Right forelimb (tissue), 1 donor: Measurements from ENCODE around the gene PCSK1N.

Experiments used
- DNase-seq: peaks from one replicate; pipeline ENCODE4 v3.0.0-alpha.2; 2018

PCSK1N gene

DNA sequence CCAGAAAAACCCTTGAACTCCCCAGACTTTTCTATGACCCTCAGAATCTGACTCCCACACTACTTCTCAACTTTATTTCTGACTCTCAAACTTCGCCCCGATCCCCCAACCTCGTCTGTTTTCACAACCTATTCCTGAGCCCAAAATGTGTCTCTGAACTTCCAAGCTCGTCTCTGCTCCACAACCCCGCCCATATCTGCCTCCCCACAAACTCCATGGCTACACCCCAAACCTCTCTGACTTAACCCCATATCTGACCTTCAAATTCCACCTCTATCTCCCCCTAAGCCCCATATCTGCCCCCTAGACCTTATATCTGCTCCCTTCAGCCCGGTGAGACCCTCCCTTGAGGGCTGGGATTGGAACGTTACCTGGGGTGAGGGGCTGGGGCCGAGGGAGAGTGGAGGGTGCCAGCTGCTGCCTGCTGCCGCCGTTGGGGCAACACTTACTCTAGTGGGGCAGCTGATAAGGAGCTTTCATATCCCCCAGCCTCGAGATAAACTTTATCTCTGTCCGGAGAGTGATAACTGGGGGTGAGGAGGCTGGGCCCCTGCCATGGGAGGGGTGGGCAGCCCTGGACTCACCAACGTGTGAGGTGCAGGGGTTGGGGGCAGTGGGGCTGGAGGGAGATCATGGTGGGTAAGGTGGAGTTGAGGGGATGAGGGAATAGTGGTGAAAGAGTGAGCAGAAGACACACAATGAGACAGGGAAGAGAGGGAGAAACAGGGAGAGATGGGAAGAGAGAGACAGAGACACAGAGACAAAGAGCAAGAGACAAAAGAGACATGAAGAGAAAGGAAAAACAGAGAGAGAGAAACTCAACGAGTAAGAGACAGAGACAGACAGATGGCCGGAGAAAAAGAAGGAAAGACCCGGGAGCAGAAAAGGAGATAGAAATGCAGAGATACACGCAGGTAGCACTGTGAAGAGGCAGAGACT, 47.6 kb downstream of the PCSK1N start:
- no peak for DNase-seq

DNA sequence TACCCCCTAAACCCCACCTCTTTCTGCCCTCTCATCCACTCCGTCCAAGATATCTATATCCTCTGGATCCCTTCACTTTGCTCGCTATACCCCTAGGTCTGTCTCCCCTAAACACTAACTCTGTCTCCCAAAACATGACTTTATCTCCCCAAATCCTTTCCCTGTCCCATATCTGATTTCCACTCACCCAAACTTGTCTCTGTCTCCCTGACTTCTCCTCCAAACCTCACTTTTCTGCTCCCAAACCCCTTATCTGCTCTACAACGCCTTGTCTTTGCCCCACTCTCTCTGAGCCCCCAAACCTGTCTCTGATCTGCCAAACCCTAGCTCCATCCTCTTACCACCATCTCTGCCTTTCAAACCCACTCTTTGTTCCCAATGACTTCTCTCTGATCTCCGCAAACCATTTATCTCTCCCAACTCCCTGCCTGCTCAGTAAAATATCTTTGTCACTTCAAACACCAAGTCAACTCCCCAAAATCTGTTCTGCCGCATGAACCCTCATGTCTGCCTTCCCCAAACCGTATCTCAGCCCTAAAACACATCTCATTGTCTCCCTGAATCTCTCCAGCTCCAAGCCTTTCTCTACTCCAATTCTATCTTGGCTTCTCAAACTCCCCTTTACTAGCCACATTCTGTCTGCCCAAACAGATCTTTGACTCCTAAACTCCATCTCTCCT, 48.4 kb downstream of the PCSK1N start:
- no peak for DNase-seq

DNA sequence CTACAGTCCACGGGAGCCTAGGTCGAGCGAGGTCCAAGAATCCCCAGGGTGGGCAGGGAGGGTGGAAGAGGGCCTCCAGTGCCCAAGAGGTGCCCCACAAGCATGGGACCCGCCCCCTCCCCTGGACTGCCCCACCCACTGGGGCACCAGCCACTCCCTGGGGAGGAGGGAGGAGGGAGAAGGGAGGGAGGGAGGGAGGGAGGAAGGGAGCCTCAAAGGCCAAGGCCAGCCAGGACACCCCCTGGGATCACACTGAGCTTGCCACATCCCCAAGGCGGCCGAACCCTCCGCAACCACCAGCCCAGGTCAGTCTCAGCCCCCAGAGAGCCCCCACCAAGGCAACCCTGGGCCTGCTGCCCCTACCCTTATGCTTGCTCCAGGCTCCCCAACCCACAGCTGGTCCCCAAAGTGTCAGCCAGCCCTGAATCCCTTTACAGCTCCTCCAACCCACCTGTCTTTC, 49.0 kb downstream of the PCSK1N start, which contains the start of gene GATA1:
Gene GATA1 (plus strand): TSS at position 250 of the 460 bp plus-strand sequence. CDS start 4,520 bp downstream, outside the sequence.
- DNase-seq, result no peak

DNA sequence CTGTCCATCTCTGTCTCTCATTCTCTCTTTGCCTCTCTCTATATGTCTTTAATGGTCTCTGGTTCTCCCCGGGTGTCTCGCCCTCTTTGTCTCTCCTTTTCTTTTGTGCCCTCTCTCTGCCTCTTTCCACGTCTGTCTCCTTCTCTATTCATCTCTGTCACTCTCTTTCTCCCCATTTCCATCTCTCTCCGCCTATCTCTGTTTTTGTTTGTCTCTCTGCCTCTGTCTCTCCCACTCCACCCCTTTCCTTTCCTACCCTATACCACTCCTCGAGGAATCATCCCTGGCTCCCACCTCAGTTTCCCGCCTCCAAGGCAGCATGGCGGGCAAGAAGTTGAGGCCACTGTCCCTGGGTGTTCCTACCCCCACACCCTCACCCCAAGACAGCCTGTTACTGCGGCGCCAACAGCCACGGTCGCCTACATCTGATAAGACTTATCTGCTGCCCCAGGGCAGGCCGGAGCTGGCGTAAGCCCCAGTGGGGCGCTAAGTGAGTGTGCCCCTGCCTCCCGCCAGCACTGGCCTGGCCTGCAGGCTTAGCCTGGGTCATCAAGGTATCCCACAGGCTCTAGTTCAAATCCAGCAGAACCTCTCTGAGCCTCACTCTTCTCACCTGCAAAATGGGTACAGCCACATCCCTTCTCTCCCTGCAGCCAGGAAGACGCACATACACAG, 49.7 kb downstream of the PCSK1N start:
- DNase-seq, result no peak

DNA sequence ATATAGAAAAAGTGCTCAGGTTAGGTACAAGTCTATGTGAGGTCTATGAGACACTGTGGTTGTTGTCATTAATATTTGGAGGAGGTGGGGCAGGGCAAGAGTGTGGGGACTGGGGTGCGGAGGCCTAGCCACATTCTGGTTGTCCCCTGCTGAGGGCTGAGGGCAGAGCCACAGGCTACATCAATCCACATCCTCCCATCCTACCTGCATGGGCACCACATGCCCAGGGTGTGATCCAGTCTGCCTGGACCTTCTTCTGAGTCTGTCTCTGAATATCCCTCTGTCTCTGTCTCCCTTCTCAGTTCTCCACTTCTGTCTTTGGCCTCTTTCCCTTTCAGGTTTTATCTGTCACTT, 50.2 kb downstream of the PCSK1N start:
- DNase-seq, result no peak

DNA sequence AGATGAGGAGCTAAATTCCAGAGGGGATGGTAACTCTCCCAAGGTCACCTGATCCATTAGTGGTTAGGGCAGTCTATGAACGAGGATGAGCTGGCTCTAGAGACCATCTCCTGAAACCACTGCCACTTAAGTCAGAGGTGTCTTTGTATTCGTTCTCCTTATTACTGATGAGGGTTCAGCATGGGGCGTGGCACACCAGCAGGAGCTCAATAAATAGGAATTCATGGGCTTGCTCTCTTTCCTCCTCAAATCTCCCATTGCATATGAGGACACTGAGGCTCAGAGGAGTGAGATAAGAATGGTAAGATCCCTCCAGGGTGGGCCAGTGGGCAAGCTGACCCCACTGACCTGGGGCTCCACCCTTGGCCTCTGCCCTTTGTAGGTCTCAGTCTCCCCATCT, 50.7 kb downstream of the PCSK1N start:
- no peak for DNase-seq

DNA sequence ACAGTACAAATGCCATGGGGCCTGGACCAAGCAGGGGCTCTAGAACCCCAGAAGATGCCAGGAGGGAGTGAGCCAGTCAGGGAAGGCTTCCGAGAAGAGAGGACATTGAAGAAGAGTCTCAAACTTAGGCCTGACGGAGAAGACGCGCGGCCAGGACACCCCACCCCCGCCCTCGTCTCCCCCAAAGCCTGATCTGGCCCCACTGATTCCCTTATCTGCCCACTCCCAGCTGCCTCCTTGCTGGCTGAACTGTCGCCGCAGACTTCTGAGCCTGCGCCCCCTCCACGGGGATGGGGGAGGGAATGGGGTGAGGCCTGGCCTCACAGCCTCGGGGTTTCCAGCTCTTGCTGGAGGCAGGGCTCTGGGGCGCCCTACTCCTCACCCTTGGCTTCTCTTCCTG, 52.6 kb downstream of the PCSK1N start:
- no peak for DNase-seq

DNA sequence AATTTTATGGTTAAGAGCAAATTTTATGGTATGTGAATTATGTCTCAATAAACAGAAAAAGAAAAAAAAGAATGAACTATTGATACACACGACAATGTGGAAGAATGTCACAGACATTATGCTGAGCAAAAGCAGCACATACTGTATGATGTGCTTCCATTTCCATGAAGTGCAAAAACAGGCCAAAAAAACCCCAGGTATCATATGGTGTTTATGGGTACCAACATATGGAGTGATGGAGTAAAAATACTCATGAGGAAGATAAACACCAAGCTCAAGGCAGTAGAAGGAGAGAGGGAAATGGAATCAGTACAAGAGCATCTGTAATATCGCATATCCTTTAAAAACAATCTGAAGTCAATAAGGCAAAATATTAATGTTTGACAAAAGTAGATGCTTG, 53.2 kb downstream of the PCSK1N start:
- DNase-seq, result no peak

DNA sequence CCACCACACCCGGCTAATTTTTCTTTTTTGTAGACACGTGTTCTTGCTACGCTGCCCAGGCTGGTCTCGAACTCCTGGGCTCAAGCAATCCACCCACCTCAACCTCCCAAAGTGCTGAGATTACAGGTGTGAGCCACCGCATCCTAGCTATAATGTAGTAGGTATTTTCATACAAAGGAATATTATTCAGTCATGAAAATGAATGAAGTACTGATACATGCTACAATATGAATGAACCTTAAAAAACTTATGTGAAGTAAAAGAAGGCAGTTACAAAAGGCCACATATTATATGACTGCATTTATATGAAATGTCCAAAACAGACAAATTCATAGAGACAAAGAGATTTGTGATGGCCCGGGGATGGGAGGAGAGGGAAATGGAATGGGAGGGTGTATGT, 53.7 kb downstream of the PCSK1N start:
- no peak for DNase-seq
